Glutamatergic neuron (in vitro differentiated cells): Measurements from ENCODE around the gene ZNF579. TPM values are rescaled to one million over a fixed set of nuclear protein-coding genes. Genes with fewer than 3 reads are reported as not detected.

ENCODE experiments used
- DNase-seq: peaks from one replicate; pipeline ENCODE4 v3.0.0; 2022
- H3K27ac Mint-ChIP-seq: one replicate; pipeline ENCODE4 v1.8.0; 2020; ENCODE audit warnings: mild to moderate bottlenecking, mixed read lengths, inconsistent platforms; ENCODE audit not compliant: unreplicated experiment
- H3K27me3 Mint-ChIP-seq: one replicate; pipeline ENCODE4 v1.8.0; 2020; ENCODE audit warnings: mild to moderate bottlenecking, moderate library complexity, mixed read lengths, inconsistent platforms; ENCODE audit not compliant: unreplicated experiment
- H3K36me3 Mint-ChIP-seq: one replicate; pipeline ENCODE4 v1.8.0; 2020; ENCODE audit warnings: mild to moderate bottlenecking, mixed read lengths, inconsistent platforms; ENCODE audit not compliant: unreplicated experiment
- H3K4me1 Mint-ChIP-seq: one replicate; pipeline ENCODE4 v1.8.0; 2020; ENCODE audit warnings: mild to moderate bottlenecking, low read depth, mixed read lengths, inconsistent platforms; ENCODE audit not compliant: unreplicated experiment
- H3K4me3 Mint-ChIP-seq: one replicate; pipeline ENCODE4 v1.8.0; 2020; ENCODE audit warnings: mild to moderate bottlenecking, mixed read lengths, inconsistent platforms; ENCODE audit not compliant: unreplicated experiment
- H3K9me3 Mint-ChIP-seq: one replicate; pipeline ENCODE4 v1.8.0; 2020; ENCODE audit warnings: mild to moderate bottlenecking, moderate library complexity, mixed read lengths, inconsistent platforms; ENCODE audit not compliant: unreplicated experiment
- total RNA-seq: library from RNA; stranded (reverse); fragmentation: NEBNext Ultra II Directional; extraction: Animal tissue kit (Norgen Biotek cat#: 25700); gene quantifications from one replicate; pipeline ENCODE4 v1.2.1, GENCODE V29; 2021; ENCODE audit not compliant: unreplicated experiment
- TF ChIP-seq, protein P1 (sequence below): fragments of 200-600 bp; sonication (generic); IDR thresholded peaks from one replicate; pipeline ENCODE4 v1.5.0; 2021; ENCODE audit not compliant: partially characterized antibody, unreplicated experiment

Gene ZNF579
- total RNA-seq, 1 donor from 2014 or later = 48.9 TPM

DNA sequence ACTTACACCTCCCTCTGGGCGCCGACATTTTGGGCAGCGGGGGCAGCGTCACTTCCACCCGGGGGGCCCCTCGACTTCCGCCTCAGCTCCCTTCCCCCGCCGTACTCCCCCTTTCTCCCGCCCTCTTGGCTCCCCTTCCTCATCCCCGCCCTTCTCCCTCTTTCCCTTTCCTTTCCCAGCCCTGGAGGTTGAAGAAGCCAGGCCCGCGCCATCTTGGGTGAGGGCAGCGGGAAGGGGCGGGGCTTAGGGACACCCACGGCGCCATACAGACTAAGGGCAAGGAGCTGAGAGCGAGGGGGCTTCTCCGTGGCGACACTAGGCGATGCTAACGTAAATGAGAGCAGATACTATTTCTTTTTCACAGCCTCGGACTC is 18.8 kb upstream of the ZNF579 start, which contains the start of gene FIZ1:
TSS of gene FIZ1 (minus strand) at position 50 of the 374 bp plus-strand sequence. CDS start 1,652 bp downstream, outside the sequence.
- peak within 1 kb of the TSS; percentile 100 for H3K27ac Mint-ChIP-seq
- peaks cover 8% of the 10 kb centered on the region for H3K4me1 Mint-ChIP-seq
- TF ChIP-seq, protein P1, sequence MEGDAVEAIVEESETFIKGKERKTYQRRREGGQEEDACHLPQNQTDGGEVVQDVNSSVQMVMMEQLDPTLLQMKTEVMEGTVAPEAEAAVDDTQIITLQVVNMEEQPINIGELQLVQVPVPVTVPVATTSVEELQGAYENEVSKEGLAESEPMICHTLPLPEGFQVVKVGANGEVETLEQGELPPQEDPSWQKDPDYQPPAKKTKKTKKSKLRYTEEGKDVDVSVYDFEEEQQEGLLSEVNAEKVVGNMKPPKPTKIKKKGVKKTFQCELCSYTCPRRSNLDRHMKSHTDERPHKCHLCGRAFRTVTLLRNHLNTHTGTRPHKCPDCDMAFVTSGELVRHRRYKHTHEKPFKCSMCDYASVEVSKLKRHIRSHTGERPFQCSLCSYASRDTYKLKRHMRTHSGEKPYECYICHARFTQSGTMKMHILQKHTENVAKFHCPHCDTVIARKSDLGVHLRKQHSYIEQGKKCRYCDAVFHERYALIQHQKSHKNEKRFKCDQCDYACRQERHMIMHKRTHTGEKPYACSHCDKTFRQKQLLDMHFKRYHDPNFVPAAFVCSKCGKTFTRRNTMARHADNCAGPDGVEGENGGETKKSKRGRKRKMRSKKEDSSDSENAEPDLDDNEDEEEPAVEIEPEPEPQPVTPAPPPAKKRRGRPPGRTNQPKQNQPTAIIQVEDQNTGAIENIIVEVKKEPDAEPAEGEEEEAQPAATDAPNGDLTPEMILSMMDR = no peak
- peak; percentile 97 for DNase-seq
- H3K27me3 Mint-ChIP-seq = peaks cover 13% of the 10 kb centered on the region
- H3K4me3 Mint-ChIP-seq = peak within 1 kb of the TSS; percentile 95
- H3K36me3 Mint-ChIP-seq = peaks cover 27% of the 10 kb centered on the region
- peaks cover 22% of the 10 kb centered on the region for H3K9me3 Mint-ChIP-seq

DNA sequence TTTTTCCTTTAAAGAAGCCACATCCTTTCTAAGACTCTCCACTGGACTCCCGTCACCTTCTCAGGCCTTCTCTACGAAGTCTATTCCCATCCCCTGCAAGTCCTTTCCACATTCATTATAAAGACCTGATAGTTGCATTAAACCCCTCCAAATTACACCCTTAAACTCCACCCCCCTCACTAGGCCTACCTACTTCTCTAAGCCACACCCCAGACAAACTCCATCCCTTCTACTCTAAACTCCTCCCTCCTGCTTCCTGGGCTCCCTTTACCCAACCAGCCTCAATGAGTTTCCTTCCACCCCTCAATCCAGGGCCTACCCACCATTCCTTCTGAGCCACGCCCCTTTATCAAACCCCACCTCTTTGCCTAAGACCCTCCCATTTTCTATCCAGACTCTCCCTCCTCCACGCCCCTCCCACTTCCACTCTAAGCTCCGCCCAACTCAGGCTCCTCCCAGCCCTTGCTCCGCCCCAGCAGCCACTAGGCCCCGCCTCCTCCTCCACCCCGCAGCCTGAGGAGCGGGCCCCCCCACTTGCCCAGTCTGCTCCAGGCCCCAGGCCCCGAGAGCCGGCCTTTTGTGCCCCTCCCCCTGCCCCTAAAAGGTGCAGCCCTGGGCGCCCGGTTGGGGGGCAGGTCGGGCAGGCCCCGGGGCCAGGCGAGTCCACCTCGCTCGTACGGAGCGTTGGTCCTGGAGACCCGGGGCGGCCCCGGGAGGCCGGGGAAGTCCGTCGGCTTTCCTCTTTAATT is 18.2 kb upstream of the ZNF579 start:
- TF ChIP-seq, protein P1 = no peak
- Mint-ChIP-seq H3K27ac (peak overlapping the region; percentile 100), H3K27me3 (peaks cover 13% of the 10 kb centered on the region), H3K9me3 (peaks cover 22% of the 10 kb centered on the region), H3K4me1 (peaks cover 8% of the 10 kb centered on the region), H3K4me3 (peak overlapping the region; percentile 95), H3K36me3 (peaks cover 27% of the 10 kb centered on the region)
- DNase-seq = peak; percentile 97

DNA sequence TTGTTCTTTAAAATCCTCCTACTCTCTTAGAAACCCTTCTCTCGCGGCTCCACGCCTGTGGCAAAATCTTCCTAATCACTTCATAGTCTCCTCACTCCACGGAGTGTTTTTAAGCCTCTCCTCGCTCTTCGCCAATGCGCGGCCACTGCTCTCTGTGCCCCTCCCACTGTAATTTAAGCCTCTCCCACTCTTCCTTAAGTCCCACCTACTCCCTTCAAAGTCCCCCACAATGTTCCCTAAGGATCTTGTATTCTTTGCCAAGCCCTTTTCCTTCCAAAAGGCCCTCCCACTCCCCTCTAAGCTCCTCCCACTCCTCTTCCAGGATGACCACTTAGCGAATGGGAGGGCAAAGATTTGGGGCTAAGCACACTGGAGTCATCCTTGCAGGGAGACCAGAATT is 17.4 kb upstream of the ZNF579 start:
- TF ChIP-seq, protein P1 = no peak
- no peak for DNase-seq
- Mint-ChIP-seq H3K4me3 (peak overlapping the region; percentile 55), H3K27me3 (peaks cover 9% of the 10 kb centered on the region), H3K27ac (peak overlapping the region; percentile 48), H3K4me1 (peaks cover 8% of the 10 kb centered on the region), H3K36me3 (peaks cover 27% of the 10 kb centered on the region), H3K9me3 (peaks cover 24% of the 10 kb centered on the region)

DNA sequence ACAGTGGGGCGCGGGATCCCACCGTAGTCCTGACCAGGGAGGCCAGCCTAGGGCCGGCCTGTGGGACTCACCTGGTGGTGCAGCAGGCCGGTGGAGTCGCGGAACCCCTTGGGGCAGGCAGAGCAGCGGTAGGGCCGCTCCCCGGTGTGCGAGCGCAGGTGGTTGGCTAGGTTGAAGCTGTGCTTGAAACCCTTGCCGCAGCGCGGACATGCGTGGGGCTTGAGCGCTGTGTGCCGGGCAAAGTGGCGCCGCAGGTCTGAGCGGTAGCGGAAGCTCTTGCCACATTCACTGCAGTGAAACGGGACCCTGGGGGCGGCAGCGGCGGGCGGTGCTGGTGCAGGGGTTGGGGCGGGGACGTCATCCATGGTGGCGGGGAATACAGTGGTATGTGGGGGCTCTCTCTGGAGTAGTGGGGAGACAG is 16.9 kb upstream of the ZNF579 start:
- peaks cover 27% of the 10 kb centered on the region for H3K36me3 Mint-ChIP-seq
- peaks cover 24% of the 10 kb centered on the region for H3K9me3 Mint-ChIP-seq
- TF ChIP-seq, protein P1 = no peak
- no peak for DNase-seq
- H3K27ac Mint-ChIP-seq = no peak overlapping the region
- H3K27me3 Mint-ChIP-seq = peaks cover 9% of the 10 kb centered on the region
- peaks cover 8% of the 10 kb centered on the region for H3K4me1 Mint-ChIP-seq
- H3K4me3 Mint-ChIP-seq = no peak overlapping the region

DNA sequence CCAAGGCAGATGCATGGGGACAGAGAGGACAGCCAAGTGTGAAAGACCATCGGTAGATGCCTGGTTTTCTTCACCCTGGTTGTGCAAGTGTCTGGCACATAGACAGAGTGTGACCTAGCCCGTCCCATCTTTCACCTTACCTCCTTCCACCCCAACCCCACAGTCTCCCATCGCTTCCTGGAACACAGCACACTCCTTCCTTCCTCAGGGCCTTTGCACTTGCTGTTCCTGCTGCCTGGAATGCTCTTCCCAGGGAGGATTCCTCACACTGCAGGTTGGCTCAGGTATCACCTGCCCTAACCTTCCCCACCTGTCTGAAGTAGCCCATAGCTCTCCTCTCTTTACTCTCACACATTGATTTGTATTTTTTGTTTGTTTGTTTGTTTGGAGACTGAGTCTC is 15.7 kb upstream of the ZNF579 start:
- H3K27me3 Mint-ChIP-seq = peaks cover 15% of the 10 kb centered on the region
- H3K27ac Mint-ChIP-seq = peak overlapping the region; percentile 28
- TF ChIP-seq, protein P1 = no peak
- DNase-seq = no peak
- peaks cover 27% of the 10 kb centered on the region for H3K36me3 Mint-ChIP-seq
- no peak overlapping the region for H3K4me3 Mint-ChIP-seq
- peaks cover 8% of the 10 kb centered on the region for H3K4me1 Mint-ChIP-seq
- peaks cover 24% of the 10 kb centered on the region for H3K9me3 Mint-ChIP-seq
